Measurements from ENCODE around the gene MBNL2. TPM values are rescaled to one million over a fixed set of nuclear protein-coding genes. Genes with fewer than 3 reads are reported as not detected.
A peak's percentile ranks its signal among the peaks of the same experiment; 100 is the strongest.

Gene MBNL2
- total and polyA plus RNA-seq, 10 of the 15 experiments (the other 5 are each of a cell fraction or from before 2014, with no cell fraction given) = 1.6 to 9.7 (median 6.7) TPM

- no peak for TF ChIP-seq ZNF592 (IDR thresholded peaks at IDR 0.05)
- TF ChIP-seq NR2C2 (IDR thresholded peaks at IDR 0.05; ENCODE audit: borderline replicate concordance, control insufficient read depth, insufficient read length, low read depth) = no peak
- 0 out of 2 replicates have a peak, but pooled peaks have one; percentile 24 for TF ChIP-seq RELB (IDR thresholded peaks at IDR 0.05; ENCODE audit: low read depth)
- no peak for TF ChIP-seq PAX5 (IDR thresholded peaks at IDR 0.05; ENCODE audit: borderline replicate concordance, low read depth, low read length)
- 0 out of 2 replicates have a peak, but pooled peaks have one; percentile 12 for TF ChIP-seq DPF2 (IDR thresholded peaks at IDR 0.05)
- TF ChIP-seq RAD21 (IDR thresholded peaks at IDR 0.05; ENCODE audit: insufficient read depth, low read depth, low read length) = no peak
- TF ChIP-seq POLR2A (IDR thresholded peaks at IDR 0.05; ENCODE audit: low read depth, low read length) = no peak
- no peak for TF ChIP-seq SUPT20H (IDR thresholded peaks at IDR 0.05; ENCODE audit: borderline replicate concordance, control insufficient read depth, low read depth, low read length)
- no peak for TF ChIP-seq HDGF (IDR thresholded peaks at IDR 0.05)
- no peak for TF ChIP-seq IKZF1 (conservative IDR thresholded peaks at IDR 0.05)
- TF ChIP-seq ATF7 (IDR thresholded peaks at IDR 0.05; ENCODE audit: low read depth) = peak; percentile 84
- peak; percentile 78; the same call in 1 of the 2 replicates for TF ChIP-seq TCF7 (IDR thresholded peaks at IDR 0.05; ENCODE audit: borderline replicate concordance)
- 0 out of 2 replicates have a peak, but pooled peaks have one; percentile 17 for TF ChIP-seq ZNF384 (IDR thresholded peaks at IDR 0.05; ENCODE audit: borderline replicate concordance, low read depth, low read length)
- 0 out of 2 replicates have a peak, but pooled peaks have one; percentile 36 for TF ChIP-seq RFX5 (IDR thresholded peaks at IDR 0.05; ENCODE audit: low read depth, low read length)
- TF ChIP-seq PBX3 (IDR thresholded peaks at IDR 0.05; ENCODE audit: insufficient replicate concordance, low read depth, low read length) = no peak
- TF ChIP-seq ZNF217 (IDR thresholded peaks at IDR 0.05) = no peak
These were observed 36.0 kb downstream of the MBNL2 start (continued) for GRCh38 chr13:97257800-97258799.

Measured in GM12878 (cell line).